GM12801 (cell line): ENCODE results near the gene CD3D.

Source experiments
- TF ChIP-seq, protein P1 (sequence below): IDR thresholded peaks from one replicate; pipeline ENCODE4 v1.5.1; 2011; ENCODE audit warnings: control low read depth; ENCODE audit not compliant: insufficient read length; ENCODE audit errors: extremely low read depth

The CD3D gene

DNA sequence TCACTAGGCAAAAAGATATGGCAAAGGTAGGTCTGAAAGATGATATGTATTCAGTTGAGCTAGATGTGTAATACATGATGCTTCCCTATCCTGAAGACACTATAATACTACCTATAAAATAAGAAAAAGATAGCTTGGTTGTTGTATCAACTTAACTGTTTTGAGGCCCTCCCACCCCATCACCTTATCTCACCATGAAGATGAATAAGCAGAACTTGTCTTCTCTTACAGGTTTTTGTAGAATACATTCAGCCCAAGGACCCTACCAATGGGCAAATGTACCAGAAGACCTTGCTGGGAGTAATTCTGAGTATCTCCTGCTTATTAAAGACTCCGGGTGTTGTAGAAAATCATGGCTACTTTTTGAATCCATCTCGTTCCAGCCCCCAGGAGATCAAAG lies 30.8 kb upstream of the CD3D start:
- TF ChIP-seq, protein P1, sequence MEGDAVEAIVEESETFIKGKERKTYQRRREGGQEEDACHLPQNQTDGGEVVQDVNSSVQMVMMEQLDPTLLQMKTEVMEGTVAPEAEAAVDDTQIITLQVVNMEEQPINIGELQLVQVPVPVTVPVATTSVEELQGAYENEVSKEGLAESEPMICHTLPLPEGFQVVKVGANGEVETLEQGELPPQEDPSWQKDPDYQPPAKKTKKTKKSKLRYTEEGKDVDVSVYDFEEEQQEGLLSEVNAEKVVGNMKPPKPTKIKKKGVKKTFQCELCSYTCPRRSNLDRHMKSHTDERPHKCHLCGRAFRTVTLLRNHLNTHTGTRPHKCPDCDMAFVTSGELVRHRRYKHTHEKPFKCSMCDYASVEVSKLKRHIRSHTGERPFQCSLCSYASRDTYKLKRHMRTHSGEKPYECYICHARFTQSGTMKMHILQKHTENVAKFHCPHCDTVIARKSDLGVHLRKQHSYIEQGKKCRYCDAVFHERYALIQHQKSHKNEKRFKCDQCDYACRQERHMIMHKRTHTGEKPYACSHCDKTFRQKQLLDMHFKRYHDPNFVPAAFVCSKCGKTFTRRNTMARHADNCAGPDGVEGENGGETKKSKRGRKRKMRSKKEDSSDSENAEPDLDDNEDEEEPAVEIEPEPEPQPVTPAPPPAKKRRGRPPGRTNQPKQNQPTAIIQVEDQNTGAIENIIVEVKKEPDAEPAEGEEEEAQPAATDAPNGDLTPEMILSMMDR = no peak

DNA sequence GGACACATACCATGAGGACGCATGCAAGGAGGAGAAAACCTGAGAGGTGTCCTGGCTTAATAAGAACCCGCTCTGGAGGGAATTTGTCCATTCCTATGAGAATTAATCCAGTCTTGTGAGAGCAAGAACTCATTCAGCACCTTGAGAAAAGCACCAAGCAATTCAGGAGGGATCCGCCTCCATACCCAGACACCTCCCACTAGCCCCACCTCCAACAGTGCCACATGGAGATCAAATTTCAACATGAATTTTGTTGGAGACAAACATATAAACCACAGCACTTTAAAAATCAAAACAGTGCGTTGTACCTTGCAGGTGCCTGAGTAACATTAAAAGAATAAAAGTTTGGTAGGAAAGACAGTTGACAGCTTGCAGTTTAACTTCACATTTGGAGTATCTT lies 28.3 kb upstream of the CD3D start:
- TF ChIP-seq, protein P1 = no peak

DNA sequence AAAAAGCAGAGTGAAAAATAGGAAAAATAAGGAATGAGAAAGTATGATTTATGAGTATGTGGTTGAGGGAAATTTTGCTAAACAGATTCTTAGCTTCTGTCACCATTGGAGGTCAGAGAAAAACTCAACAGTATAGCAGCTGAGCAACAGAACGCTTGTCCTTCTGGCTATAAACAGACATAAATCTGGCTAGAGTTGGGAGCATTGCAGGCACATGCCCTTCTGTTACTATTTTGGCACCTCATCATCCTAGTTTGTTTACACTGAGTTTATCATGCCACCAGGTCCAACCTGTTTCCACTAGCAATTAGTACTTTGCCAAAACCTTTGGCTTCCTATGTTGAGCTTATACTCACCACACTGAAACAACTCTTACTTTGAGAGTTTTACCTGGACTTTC lies 23.8 kb upstream of the CD3D start:
- TF ChIP-seq, protein P1 = no peak

DNA sequence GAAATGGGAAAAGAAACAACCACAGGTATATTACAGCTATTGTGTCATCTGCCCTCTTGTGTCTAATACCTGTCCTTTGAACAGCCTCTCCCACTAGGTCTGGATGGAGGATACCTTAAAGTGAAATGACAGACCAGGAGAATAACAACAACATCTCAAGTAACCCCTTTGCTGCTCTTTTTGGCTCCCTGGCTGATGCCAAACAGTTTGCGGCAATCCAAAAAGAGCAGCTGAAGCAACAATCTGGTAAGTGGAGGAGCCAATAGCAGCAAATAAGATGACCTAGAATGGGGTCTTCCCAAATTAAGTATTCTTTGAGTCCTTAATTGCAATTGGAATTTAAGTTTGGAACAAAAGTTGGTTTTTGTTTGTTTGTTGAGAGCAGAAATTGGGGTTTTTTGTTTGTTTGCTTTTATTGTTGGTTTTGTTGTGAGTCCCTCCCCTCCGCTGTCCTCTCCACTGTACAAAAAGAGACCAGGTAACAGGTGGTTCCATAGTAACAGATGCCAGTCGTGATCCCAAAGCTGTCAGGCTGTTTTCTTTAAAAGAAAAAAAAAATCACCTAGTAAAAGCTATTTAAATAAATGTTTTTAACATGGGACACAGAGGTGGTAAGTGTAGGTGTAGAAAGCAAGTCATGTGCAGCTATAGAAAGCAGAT lies 22.6 kb upstream of the CD3D start:
- TF ChIP-seq, protein P1 = no peak

DNA sequence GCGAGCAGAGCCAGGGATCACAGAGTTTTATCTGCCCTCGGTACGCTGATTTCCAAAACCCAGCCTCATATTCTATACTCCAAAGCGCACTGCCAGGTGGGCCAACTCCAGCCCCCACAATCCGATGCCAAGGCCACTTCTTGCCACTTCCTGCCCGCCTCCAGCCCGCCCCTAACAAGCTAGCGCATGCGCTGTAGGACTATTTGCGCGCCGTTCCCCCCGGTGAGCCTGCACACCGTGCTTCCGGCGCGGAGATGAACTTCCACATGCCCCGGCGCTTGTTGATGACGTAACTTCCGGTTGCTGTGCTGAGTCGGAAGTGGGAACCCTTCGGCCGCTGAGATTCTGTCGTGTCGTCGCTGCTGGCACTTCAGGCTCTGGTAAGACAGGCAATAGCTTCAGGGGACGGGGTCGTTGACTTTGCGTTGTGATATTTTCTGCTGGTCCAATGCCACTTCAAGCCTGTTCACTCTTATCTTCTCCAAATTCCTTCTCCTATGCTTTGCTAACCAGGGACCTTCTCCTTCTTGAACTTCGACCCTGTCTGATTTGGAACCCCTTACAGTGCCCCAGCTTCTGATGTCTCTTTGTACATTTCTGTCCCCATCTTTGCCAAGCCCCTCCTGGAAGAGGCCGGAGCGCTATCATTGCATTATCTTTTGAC lies 16.9 kb upstream of the CD3D start, which contains the start of gene UBE4A:
TSS of gene UBE4A (plus strand) at position 306 of the 664 bp plus-strand sequence. CDS start 5,481 bp downstream, outside the sequence.
- TF ChIP-seq, protein P1 = no peak

DNA sequence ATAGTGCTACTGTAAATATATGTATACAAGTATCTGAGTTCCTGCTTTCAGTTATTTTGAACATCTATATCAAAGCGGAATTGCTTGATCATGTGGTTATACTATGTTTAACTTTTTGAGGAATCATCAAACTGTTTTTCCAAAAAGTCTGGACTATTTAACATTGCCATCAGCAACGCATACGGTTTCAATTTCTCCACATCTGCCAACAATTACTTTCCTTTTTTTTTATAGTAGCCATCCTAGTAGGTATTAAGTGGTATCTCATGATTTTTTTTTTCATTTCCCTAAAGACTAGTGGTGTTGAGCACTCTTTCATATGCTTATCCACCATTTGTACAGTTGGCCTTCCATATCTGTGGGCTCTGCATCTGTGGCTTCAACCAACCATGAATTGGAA lies 15.6 kb upstream of the CD3D start:
- TF ChIP-seq, protein P1 = no peak

DNA sequence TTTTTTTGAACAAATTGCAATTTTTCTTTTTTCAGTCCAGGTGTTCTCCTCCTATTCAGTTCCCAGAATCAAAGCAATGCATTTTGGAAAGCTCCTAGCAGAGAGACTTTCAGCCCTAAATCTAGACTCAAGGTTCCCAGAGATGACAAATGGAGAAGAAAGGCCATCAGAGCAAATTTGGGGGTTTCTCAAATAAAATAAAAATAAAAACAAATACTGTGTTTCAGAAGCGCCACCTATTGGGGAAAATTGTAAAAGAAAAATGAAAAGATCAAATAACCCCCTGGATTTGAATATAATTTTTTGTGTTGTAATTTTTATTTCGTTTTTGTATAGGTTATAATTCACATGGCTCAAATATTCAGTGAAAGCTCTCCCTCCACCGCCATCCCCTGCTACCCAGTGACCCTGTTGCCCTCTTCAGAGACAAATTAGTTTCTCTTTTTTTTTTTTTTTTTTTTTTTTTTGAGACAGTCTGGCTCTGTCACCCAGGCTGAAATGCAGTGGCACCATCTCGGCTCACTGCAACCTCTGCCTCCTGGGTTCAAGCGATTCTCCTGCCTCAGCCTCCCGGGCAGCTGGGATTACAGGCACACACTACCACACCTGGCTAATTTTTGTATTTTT lies 10.7 kb upstream of the CD3D start:
- TF ChIP-seq, protein P1 = no peak
